ENCODE results near the gene UNK.
"Not testable (repeated sequence)": the region's sequence is repeated elsewhere in the genome, so short reads cannot be mapped to it uniquely, and the experiment has no call there.

Gene UNK

DNA sequence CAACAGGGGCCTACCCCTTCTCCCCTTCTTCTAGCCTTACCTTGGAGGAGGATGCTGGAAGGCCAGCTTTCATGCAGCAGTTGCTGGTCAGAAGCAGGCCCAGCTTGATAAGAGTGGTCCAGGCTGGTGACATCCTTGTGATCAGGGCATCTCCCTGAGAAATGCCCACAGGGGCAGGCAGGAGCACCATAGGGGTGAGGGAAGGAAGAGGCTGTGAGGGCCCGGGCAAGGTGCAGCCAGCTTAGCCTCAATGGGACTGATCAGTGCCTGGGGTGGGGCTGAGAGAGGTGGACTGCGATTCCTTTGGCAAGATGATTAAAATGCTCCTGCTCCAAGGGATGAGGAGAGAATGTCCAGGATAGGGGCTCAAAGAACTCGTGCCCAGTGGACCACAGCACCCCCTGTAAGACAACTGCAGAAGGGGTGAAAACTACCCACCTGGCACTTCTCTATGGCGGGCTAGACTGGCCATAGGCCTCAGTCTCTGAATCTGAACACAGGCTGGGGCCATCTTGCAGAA, 10.1 kb upstream of the UNK start:
- DNase-seq (ENCODE audit: low read depth) = no peak

DNA sequence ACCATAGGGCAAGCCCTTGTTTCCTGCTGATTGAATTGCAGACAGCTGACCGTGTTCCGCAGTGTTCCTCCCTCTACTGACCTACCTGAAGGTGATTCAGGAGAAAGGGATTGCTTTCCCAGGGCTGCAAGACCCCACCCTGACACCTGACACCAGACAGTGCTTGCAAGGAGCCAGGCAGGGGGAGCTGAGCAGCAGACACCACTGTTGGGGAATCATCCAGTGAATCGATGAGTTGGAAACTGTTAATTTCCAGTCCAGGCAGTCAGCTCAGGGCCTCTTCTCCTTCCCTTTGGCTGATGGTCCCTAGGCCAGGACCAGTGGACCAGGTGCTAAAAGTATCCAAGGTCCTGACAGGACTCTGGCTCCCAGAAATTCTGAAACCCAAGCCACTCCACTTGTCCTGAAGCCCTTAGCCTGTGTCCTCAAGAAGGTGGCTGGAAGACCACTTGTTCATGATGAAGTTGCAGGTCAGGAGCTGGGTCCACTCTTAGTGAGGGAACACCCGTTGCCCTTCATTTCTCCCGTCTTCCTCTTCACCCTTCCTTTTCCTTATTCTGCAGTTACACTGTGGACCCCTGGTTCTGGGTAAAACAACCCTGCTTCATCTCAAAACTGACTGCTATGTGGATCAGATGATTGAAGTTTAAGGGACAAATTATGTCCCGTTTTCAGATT, 9.5 kb upstream of the UNK start:
- no peak for DNase-seq (ENCODE audit: low read depth)

DNA sequence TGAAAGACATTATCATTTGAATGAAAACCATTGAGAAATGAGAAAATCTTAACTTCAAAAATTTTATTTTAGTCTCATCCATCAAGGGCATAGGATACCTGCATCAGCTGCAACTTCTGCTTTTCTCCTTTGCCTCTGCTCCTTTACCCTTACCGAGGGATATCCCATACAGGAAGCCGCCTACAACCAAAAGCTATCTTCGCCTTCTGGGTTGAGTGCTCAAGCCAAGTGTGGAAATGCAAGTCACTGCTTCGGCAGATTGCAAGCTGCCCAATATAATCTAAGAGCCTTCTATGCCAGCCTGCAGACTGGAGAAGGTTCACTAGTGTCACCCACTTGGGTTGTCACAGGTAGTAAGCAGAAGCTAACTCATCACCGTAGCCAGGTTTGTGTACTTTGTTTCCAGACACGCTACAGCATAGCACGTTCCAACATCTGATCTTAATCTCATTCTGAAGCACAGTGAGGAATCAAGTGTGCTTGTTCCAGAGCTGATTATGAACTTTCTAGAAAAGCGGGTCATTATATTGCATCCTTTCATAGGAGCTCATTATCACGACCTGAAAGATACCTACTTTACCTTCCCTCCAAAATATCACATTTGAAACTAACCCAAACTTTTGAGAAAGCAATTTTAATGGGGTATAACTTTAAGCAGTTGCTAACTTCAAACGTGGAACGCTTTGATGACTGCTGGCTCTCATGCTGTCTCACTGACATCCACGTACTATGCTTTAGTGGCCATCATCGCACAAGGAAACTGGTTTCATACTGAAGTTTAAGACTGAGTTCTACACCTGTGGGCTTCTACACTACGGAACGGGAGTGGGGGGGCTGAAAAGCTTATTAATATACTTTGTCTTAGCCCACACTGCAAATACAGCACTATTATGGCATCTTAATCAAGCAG, 8.0 kb upstream of the UNK start:
- no peak for DNase-seq (ENCODE audit: low read depth)

DNA sequence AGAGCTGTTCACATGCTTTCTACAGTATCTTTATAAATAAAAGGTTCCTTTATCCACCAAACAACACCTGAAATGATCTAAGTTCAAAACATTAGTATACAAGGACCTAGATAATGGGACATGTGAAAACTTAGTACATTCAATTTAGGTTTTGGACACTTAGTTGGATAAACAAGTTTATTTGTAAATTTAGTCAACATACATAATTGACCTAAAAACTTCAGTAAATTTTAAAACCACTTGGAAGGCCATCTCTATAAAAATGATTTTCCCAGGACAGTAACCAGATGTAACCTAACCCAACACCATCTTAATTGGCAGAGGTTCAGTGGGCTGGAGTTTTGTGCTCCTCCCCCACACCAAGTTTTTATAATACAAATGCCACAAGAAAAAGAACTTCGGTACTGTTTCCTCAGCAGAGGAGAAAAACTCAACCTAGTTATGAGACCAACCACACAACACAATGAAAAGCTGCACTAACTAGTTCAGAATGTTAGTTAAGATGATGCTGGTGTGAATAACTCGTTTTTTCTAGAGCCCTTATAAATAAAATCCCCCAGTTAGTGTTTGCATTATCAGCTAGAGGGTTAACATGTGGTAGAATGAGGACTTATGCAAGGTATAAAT, 7.2 kb upstream of the UNK start:
- no peak for DNase-seq (ENCODE audit: low read depth)

GRCh38 chr17:75778066-75778860, 6.3 kb upstream of the UNK start:
- DNase-seq (ENCODE audit: low read depth) = not testable (repeated sequence)

- no peak for DNase-seq (ENCODE audit: low read depth)
These were observed 5.8 kb upstream of the UNK start for GRCh38 chr17:75778861-75779249.

DNA sequence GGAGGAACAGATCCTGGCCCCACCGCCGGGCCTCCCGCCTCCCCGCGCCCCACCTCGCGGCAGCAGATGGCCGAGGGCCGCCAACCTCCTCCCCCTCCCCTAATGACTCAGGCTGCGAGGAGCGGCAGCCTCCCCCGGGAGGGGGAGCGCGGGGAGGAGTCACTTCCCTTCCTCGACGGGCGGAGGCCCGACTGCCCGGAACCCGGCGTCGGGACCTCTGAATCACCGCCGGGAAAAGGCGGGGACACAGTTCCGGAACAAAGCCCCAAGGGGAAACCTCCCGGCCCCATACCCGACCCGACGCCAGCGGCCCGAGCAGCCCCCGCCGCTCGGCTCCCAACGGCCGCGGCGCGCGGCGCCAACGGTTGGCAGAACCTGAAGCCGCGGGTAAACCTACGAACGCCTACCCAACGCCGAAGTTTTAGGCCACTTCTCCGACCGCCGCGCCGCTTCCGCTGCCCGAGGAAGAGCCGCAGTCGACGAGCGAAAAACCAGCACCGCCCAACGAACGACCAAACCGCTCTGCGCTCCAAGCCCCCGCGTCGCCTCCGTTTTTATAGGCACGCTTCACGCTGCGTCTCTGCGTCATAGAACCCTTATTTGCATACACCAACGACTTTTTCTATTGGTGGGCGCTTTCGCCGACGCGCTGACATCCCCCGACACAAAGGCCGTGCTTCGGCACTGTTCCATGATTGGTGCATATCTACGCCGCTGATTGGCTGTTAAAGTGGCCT, 5.2 kb upstream of the UNK start:
- peak; percentile 86 for DNase-seq (ENCODE audit: low read depth)

GRCh38 chr17:75779987-75780889, 4.4 kb upstream of the UNK start:
- no peak for DNase-seq (ENCODE audit: low read depth)

DNA sequence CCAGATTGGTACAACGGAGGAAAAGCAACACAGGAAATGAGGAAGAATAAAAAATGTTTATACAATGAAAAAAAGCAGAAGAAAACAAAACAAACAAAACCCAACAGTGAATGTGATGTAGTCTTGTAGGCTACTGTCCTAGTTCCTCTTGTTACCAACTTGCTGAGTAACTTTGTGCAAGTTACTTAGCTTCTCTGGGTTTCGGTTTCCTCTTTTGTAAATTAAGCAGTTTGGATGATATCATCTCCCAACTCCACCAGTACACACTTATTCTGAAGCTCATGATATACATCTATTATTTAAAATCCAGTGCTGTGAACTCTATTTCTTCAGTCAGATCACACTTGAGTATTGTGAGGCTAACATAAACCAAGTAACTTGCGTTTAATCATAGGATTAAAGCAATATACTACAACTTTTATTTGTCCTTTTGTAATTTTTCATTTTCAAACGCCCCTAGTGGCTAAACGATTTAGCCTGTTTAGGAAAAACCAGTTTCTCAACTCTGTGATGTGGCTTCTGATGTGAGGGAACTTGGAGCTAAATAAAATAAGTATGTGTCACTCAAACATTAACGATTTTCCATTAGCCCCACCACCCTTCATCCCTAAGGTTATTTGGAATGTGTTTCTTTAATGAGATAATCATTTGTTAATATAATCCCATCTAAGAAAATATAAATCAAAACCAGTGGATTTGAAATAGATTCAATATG, 1.4 kb upstream of the UNK start:
- no peak for DNase-seq (ENCODE audit: low read depth)

GRCh38 chr17:75783803-75784472, 668 bp upstream of the UNK start:
- no peak for DNase-seq (ENCODE audit: low read depth)

GRCh38 chr17:75785016-75785890, 647 bp downstream of the UNK start:
- DNase-seq (ENCODE audit: low read depth) = peak; percentile 86

DNA sequence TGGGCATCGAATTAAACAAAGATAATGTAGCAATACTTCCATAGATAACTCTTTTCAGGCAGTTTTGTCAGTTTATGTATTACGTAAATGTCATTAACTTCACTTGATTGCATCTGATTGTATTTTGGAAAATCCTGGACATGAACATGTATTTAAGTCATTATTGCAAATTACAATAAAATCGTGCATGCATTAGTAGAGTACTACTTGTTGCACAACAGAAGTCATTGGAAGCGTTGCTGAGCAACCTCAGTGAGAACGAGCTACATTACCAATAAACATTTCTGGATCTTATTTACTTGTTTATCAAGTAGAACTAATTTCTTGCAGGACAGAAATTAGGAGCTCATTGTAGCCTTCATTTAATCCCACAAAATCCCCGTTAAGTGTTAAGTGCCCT, 6.6 kb downstream of the UNK start:
- no peak for DNase-seq (ENCODE audit: low read depth)

- DNase-seq (ENCODE audit: low read depth) = no peak
These were observed 8.9 kb downstream of the UNK start for GRCh38 chr17:75793460-75793859.

DNA sequence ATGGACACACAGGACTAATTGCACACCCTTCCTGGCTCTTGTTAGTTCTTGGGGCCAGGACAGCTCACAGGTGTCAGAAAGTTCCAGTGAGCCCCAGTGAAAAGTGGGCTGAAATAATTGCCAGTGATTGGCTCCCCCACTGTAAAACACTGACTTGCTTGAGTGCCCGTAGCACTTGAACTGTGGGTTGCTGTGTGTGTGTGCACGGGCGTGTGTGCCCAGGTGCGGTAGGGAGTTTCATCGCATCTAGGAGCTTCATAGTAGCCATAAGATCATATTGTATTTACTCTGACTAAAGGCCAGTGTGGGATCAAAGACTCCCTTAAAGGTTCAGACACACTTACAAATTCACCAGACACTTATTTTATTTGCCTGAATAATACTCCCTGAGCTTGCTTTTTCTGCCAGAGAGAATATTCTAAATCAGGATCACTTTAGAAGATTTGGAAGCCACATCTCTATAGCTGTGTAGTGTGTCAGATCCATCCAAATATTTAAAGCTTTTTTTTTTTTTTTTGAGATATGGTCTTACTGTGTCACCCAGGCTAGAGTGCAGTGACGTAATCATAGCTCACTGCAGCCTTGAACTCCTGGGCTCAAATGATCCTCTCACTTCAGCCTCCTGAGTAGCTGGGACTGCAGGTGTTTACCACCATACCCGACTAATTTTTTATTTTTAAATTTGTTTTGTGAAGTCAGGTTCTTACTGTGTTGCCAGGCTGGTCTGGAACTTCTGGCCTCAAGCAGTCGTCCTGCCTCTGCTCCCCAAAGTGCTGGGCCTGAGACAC, 11.4 kb downstream of the UNK start:
- no peak for DNase-seq (ENCODE audit: low read depth)

GRCh38 chr17:75799402-75799801, 14.8 kb downstream of the UNK start:
- no peak for DNase-seq (ENCODE audit: low read depth)

- DNase-seq (ENCODE audit: low read depth) = no peak
These were observed 19.3 kb downstream of the UNK start for GRCh38 chr17:75803883-75804282.

Data from stimulated activated CD8-positive, alpha-beta memory T cell treated with anti-CD3 and anti-CD28 coated beads, Interleukin-4, amount 100 ng/mL, for 24 hours (primary cell).